OCI-LY3 (cell line): ENCODE results near the gene HSBP1L1.

Source experiments
- EZH2phosphoT487 ChIP-seq: fragments of 200-600 bp; shearing (Covaris generic); IDR thresholded peaks from 2 replicates; pipeline ENCODE4 v1.6.1; 2018; ENCODE audit warnings: antibody characterized with exemption, mixed run types, low read depth
- TF ChIP-seq, protein P1 (sequence below): fragments of 200-600, 300-600 bp; sonication (generic); IDR thresholded peaks from 2 replicates; pipeline ENCODE4 v1.5.1; 2014; ENCODE audit warnings: antibody characterized with exemption, low read length, low read depth

DNA sequence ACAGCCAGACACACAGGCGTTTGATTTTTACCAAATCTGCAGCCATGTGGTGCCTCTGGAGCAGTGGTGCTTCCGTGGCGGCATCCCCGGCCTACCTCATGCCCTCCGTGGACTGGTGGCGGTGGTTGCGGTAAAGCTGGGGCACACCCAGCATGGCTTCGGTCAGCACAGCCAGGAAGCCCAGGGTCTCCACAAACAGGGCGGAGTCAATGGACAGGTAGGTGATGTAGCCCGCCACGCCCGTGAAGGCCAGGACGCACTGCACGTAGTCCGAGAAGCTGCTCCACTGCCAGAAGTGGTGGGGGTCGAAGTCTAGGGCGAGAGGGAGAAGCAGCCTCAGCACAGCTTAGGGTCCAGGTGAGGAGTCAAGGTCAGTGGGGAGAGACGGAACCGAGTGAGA is 45.4 kb upstream of the HSBP1L1 start:
- TF ChIP-seq, protein P1, sequence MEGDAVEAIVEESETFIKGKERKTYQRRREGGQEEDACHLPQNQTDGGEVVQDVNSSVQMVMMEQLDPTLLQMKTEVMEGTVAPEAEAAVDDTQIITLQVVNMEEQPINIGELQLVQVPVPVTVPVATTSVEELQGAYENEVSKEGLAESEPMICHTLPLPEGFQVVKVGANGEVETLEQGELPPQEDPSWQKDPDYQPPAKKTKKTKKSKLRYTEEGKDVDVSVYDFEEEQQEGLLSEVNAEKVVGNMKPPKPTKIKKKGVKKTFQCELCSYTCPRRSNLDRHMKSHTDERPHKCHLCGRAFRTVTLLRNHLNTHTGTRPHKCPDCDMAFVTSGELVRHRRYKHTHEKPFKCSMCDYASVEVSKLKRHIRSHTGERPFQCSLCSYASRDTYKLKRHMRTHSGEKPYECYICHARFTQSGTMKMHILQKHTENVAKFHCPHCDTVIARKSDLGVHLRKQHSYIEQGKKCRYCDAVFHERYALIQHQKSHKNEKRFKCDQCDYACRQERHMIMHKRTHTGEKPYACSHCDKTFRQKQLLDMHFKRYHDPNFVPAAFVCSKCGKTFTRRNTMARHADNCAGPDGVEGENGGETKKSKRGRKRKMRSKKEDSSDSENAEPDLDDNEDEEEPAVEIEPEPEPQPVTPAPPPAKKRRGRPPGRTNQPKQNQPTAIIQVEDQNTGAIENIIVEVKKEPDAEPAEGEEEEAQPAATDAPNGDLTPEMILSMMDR: no peak
- TF ChIP-seq EZH2phosphoT487: no peak
